ENCODE measurements around the gene NUDCD2.
A peak's percentile ranks its signal among the peaks of the same experiment; 100 is the strongest.
"Not testable (repeated sequence)": the region's sequence is repeated elsewhere in the genome, so short reads cannot be mapped to it uniquely, and the experiment has no call there.

The NUDCD2 gene

DNA sequence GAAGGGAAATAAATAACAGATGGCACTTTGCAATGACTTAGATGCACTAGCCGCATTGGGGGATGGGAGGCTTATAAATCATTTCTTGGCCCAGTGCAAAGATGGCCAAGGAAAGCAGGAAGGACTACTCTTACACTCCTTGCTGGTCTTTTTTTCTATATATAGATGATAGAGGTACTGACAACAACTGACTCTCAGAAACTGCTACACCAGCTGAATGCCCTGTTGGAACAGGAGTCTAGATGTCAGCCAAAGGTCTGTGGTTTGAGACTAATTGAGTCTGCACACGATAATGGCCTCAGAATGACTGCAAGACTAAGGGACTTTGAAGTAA, 20.8 kb downstream of the NUDCD2 start:
- FAIRE-seq, result no peak
- DNase-seq (ENCODE audit: insufficient read length, low spot score), result no peak
- 0 out of 2 replicates have a peak, but pooled peaks have one; percentile 31 for TF ChIP-seq POLR2A (IDR thresholded peaks at IDR 0.05; ENCODE audit: low read depth, low read length)
- no peak for TF ChIP-seq POU2F2 (IDR thresholded peaks at IDR 0.05; ENCODE audit: low read depth, low read length)
- TF ChIP-seq TAF1 (IDR thresholded peaks at IDR 0.05; ENCODE audit: low read depth, low read length), result no peak

DNA sequence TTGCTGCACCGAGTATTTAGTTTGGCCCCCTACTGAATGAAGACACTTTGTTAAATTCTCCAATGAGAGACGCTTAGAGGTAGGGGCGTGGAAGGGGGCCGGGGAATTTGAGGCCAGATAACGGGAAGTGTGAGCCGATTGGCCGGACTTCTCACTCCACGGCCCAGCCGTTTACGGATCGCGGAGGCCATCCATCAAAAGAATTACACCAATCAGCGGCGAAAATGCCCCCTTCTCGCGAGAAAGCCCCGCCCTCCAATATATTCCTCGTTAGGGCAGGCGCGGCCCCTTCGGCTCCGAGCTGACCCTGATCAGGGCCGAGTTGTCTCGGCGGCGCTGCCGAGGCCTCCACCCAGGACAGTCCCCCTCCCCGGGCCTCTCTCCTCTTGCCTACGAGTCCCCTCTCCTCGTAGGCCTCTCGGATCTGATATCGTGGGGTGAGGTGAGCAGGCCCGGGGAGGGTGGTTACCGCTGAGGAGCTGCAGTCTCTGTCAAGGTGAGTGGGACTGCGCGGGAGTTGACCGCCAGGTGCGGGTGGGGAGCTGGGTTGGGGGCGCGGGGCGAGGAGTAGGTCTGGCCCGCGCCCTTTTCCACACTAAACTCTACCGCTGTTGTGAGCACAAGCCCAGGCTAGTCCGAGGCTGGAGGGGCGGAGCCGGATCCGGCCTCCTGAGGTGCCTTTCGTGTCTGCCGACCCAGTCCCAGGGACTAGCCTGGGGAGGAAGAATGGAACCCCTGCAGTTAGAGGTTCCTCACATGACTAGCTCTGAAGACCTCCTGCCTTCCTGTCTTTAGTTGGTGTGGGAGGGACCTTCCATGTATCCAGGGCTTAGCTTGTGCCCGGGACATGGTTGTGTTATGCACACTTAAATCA, 22.4 kb downstream of the NUDCD2 start, which contains the start of gene CCNG1:
Gene CCNG1 (plus strand): TSS at position 287 of the 874 bp plus-strand sequence. CDS start 1,662 bp downstream, outside the sequence.
- DNase-seq (ENCODE audit: insufficient read length, low spot score) (peak; percentile 79), FAIRE-seq (peak; percentile 98)
- TF ChIP-seq PAX5 (IDR thresholded peaks at IDR 0.05; ENCODE audit: insufficient read depth, low read length, severe bottlenecking) (no peak), POU2F2 (IDR thresholded peaks at IDR 0.05; ENCODE audit: low read depth, low read length) (no peak), TAF1 (IDR thresholded peaks at IDR 0.05; ENCODE audit: low read depth, low read length) (peak; percentile 90), POLR2A (IDR thresholded peaks at IDR 0.05; ENCODE audit: low read depth, low read length) (peak; percentile 98), POLR2AphosphoS5 (IDR thresholded peaks at IDR 0.05; ENCODE audit: low read depth, low read length) (peak; percentile 98), SPI1 (IDR thresholded peaks at IDR 0.05; ENCODE audit: low read depth, low read length) (peak; percentile 82)

- DNase-seq (ENCODE audit: insufficient read length, low spot score), result no peak
- FAIRE-seq, result no peak
- no peak for TF ChIP-seq SPI1 (IDR thresholded peaks at IDR 0.05; ENCODE audit: low read depth, low read length)
- no peak for TF ChIP-seq POLR2AphosphoS5 (IDR thresholded peaks at IDR 0.05; ENCODE audit: low read depth, low read length)
- no peak; the same call in 1 of the 2 replicates for TF ChIP-seq POU2F2 (IDR thresholded peaks at IDR 0.05; ENCODE audit: low read depth, low read length)
- no peak for TF ChIP-seq PAX5 (IDR thresholded peaks at IDR 0.05; ENCODE audit: insufficient read depth, low read length, severe bottlenecking)
- TF ChIP-seq POLR2A (IDR thresholded peaks at IDR 0.05; ENCODE audit: low read depth, low read length), result peak; percentile 84; the same call in 1 of the 2 replicates
- no peak for TF ChIP-seq TAF1 (IDR thresholded peaks at IDR 0.05; ENCODE audit: low read depth, low read length)
Measured at GRCh38 chr5:163437011-163437308, 22.9 kb downstream of the NUDCD2 start.

DNA sequence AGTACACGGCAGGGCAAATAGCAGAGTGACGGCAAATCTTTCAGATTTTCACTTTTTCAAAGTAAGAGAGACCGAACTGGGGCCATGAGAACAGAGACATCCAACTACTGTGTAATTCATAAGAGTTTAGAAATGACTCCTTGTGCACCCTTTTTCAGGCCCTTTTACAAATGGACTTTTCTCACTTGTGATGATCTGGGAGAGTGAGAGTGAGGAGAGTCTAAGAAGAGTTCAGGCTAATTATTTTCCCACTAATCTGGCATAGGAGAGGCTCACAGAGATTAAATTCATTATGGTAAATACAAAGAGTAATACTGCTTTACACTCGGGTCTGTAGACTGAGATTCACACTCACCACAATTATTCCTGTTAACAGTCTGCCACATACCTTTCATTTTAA, 23.4 kb downstream of the NUDCD2 start:
- no peak for FAIRE-seq
- TF ChIP-seq SPI1 (IDR thresholded peaks at IDR 0.05; ENCODE audit: low read depth, low read length) (no peak), POLR2A (IDR thresholded peaks at IDR 0.05; ENCODE audit: low read depth, low read length) (no peak), TAF1 (IDR thresholded peaks at IDR 0.05; ENCODE audit: low read depth, low read length) (no peak), PAX5 (IDR thresholded peaks at IDR 0.05; ENCODE audit: insufficient read depth, low read length, severe bottlenecking) (no peak), POU2F2 (IDR thresholded peaks at IDR 0.05; ENCODE audit: low read depth, low read length) (no peak), POLR2AphosphoS5 (IDR thresholded peaks at IDR 0.05; ENCODE audit: low read depth, low read length) (no peak)
- DNase-seq (ENCODE audit: insufficient read length, low spot score), result no peak

DNA sequence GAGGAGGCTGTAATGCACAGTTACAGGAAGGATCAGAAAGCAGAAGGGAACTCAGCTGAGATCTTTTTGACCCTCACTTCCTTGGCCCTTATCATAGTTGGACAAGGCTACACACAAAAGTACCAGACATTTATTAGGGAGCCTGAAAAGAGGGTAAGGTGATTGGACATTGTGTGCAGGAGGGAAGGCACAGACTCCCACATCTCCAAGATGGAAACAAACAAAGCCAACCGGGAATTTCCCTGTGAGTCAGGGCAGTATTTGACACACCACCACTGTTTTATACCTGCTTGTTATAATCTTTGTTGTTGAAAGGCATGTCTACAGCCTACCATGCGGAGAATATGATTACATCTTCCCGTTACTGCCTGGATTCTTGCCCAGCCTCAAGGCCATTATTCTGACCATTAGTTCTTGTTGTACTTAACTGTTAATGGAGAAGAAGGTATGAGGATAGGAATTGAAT, 25.5 kb downstream of the NUDCD2 start:
- no peak for FAIRE-seq
- TF ChIP-seq POU2F2 (IDR thresholded peaks at IDR 0.05; ENCODE audit: low read depth, low read length) (no peak), SPI1 (IDR thresholded peaks at IDR 0.05; ENCODE audit: low read depth, low read length) (no peak), POLR2AphosphoS5 (IDR thresholded peaks at IDR 0.05; ENCODE audit: low read depth, low read length) (no peak), POLR2A (IDR thresholded peaks at IDR 0.05; ENCODE audit: low read depth, low read length) (no peak), TAF1 (IDR thresholded peaks at IDR 0.05; ENCODE audit: low read depth, low read length) (no peak), PAX5 (IDR thresholded peaks at IDR 0.05; ENCODE audit: insufficient read depth, low read length, severe bottlenecking) (no peak)
- DNase-seq (ENCODE audit: insufficient read length, low spot score), result no peak

- no peak for FAIRE-seq
Measured at GRCh38 chr5:163433271-163433670, 26.6 kb downstream of the NUDCD2 start.

GRCh38 chr5:163432544-163432943, 27.4 kb downstream of the NUDCD2 start:
- no peak for FAIRE-seq
- no peak for TF ChIP-seq TAF1 (IDR thresholded peaks at IDR 0.05; ENCODE audit: low read depth, low read length)
- TF ChIP-seq POLR2A (IDR thresholded peaks at IDR 0.05; ENCODE audit: low read depth, low read length), result no peak
- no peak for TF ChIP-seq POU2F2 (IDR thresholded peaks at IDR 0.05; ENCODE audit: low read depth, low read length)
- TF ChIP-seq SPI1 (IDR thresholded peaks at IDR 0.05; ENCODE audit: low read depth, low read length), result no peak
- TF ChIP-seq PAX5 (IDR thresholded peaks at IDR 0.05; ENCODE audit: insufficient read depth, low read length, severe bottlenecking), result no peak
- TF ChIP-seq POLR2AphosphoS5 (IDR thresholded peaks at IDR 0.05; ENCODE audit: low read depth, low read length), result no peak
- DNase-seq (ENCODE audit: insufficient read length, low spot score), result no peak

More at GRCh38 chr5:163433271-163433670, 26.6 kb downstream of the NUDCD2 start:
- no peak for DNase-seq (ENCODE audit: insufficient read length, low spot score)
- TF ChIP-seq TAF1 (IDR thresholded peaks at IDR 0.05; ENCODE audit: low read depth, low read length), result no peak
- TF ChIP-seq SPI1 (IDR thresholded peaks at IDR 0.05; ENCODE audit: low read depth, low read length), result no peak
- TF ChIP-seq POLR2A (IDR thresholded peaks at IDR 0.05; ENCODE audit: low read depth, low read length), result no peak
- TF ChIP-seq POLR2AphosphoS5 (IDR thresholded peaks at IDR 0.05; ENCODE audit: low read depth, low read length), result no peak
- no peak for TF ChIP-seq POU2F2 (IDR thresholded peaks at IDR 0.05; ENCODE audit: low read depth, low read length)
- no peak for TF ChIP-seq PAX5 (IDR thresholded peaks at IDR 0.05; ENCODE audit: insufficient read depth, low read length, severe bottlenecking)

- TF ChIP-seq SPI1 (IDR thresholded peaks at IDR 0.05; ENCODE audit: low read depth, low read length), result peak; percentile 77
- FAIRE-seq; DNase-seq (ENCODE audit: insufficient read length, low spot score): not testable (repeated sequence)
Measured at GRCh38 chr5:163426128-163426527, 33.8 kb downstream of the NUDCD2 start.

DNA sequence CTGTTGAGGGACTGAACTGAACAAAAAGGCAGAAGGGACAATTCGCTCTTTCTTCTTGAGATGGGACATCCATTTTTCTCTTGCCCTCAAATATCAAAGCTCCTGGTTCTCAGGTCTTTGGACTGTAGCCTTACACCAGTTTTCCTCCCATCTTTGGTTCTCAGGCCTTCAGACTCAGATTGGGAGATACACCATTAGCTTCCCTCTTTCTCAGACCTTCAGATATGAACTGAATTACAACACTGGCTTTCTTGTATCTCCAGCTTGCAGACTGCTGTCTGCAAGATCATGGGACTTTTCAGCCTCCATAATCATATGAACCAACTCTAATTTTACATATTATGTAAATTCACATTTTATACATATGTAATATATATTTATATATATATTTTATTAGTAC, 35.1 kb downstream of the NUDCD2 start:
- DNase-seq (ENCODE audit: insufficient read length, low spot score) (no peak), FAIRE-seq (no peak)
- TF ChIP-seq SPI1 (IDR thresholded peaks at IDR 0.05; ENCODE audit: low read depth, low read length), result no peak
- TF ChIP-seq POLR2AphosphoS5 (IDR thresholded peaks at IDR 0.05; ENCODE audit: low read depth, low read length), result no peak
- no peak for TF ChIP-seq TAF1 (IDR thresholded peaks at IDR 0.05; ENCODE audit: low read depth, low read length)
- TF ChIP-seq POLR2A (IDR thresholded peaks at IDR 0.05; ENCODE audit: low read depth, low read length), result no peak
- no peak for TF ChIP-seq POU2F2 (IDR thresholded peaks at IDR 0.05; ENCODE audit: low read depth, low read length)
- no peak for TF ChIP-seq PAX5 (IDR thresholded peaks at IDR 0.05; ENCODE audit: insufficient read depth, low read length, severe bottlenecking)

DNA sequence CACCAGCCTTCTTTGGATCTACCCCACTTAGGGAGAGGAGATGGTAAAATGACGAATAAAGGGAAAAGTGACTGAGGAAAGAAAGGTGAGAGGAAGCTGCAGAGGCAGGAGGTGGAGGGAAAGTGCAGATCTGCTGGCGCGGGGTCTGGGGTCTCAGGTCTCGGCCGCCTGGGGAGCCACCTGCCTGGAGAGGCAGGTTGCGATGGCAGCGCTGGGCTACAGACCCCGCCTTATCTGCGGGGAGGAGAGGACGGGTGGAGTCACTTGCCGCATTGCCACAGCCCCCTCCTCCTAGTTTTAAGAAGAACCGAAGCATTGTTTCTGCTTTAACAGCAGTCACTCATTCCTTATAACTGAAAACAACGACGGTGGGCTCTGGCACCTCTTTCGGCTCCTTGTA, 44.2 kb downstream of the NUDCD2 start:
- not testable (repeated sequence) for FAIRE-seq; DNase-seq (ENCODE audit: insufficient read length, low spot score)
